CD4-positive, alpha-beta memory T cell (primary cell): ENCODE results near the gene CTPS2. TPM values are rescaled to one million over a fixed set of nuclear protein-coding genes. Genes with fewer than 3 reads are reported as not detected.
"Not testable (repeated sequence)": the region's sequence is repeated elsewhere in the genome, so short reads cannot be mapped to it uniquely, and the experiment has no call there.

Experiments used
- CTCF ChIA-PET: fragments of 350-600 bp; sonication (Branson Sonifier 250); formaldehyde crosslinking; loops from one replicate; lab custom pipeline; 2021; ENCODE audit warnings: inconsistent platforms; ENCODE audit not compliant: partially characterized antibody; lab: Charles Lee
- POLR2A ChIA-PET: fragments of 350-600 bp; sonication (Branson Sonifier 250); formaldehyde crosslinking; loops from one replicate; lab custom pipeline; 2021; ENCODE audit not compliant: partially characterized antibody; lab: Charles Lee
- DNase-seq, 5 donors: peaks; one replicate each; pipeline versions ENCODE4 v3.0.0 to v3.0.0-alpha.2; 2020 to 2022; ENCODE audit warnings: mixed read lengths in 1 of 5
- H3K27ac ChIP-seq: one replicate; pipeline ENCODE4 v1.7.0; 2013; ENCODE audit warnings: low read depth, low read length
- H3K27me3 ChIP-seq: 2 replicates; pipeline ENCODE4 v1.7.0; 2013; ENCODE audit warnings: mild to moderate bottlenecking, low read length, moderate library complexity; ENCODE audit not compliant: insufficient read depth
- H3K36me3 ChIP-seq: 2 replicates; pipeline ENCODE4 v1.7.0; 2013; ENCODE audit warnings: mild to moderate bottlenecking, low read length, moderate library complexity; ENCODE audit not compliant: insufficient read depth
- H3K4me1 ChIP-seq: 2 replicates; pipeline ENCODE4 v1.7.0; 2013; ENCODE audit warnings: mild to moderate bottlenecking, low read length, moderate library complexity; ENCODE audit not compliant: insufficient read depth
- H3K4me3 ChIP-seq, 2 donors: one replicate each; pipeline ENCODE4 v1.7.0; 2013; ENCODE audit warnings: low read length in 2 of 2, mild to moderate bottlenecking in 1 of 2
- H3K9me3 ChIP-seq, 2 donors: one replicate each; pipeline ENCODE4 v1.7.0; 2013; ENCODE audit warnings: low read length in 2 of 2, control low read depth in 1 of 2; ENCODE audit not compliant: control insufficient read depth in 1 of 2
- H3K27ac Mint-ChIP-seq, 7 donors: one replicate each; pipeline ENCODE4 v1.8.0; 2020 to 2021; ENCODE audit warnings: mixed read lengths in 7 of 7, mild to moderate bottlenecking in 6 of 7, inconsistent platforms in 3 of 7, moderate library complexity in 3 of 7
- H3K27me3 Mint-ChIP-seq, 2 donors: one replicate each; pipeline ENCODE4 v1.8.0; 2020 to 2021; ENCODE audit warnings: mixed read lengths in 2 of 2
- H3K36me3 Mint-ChIP-seq, 2 donors: one replicate each; pipeline ENCODE4 v1.8.0; 2020 to 2021; ENCODE audit warnings: mixed read lengths in 2 of 2, inconsistent platforms in 1 of 2, mild to moderate bottlenecking in 1 of 2
- H3K4me1 Mint-ChIP-seq, 4 donors: one replicate each; pipeline ENCODE4 v1.8.0; 2020 to 2021; ENCODE audit warnings: mixed read lengths in 4 of 4, mild to moderate bottlenecking in 1 of 4
- H3K4me3 Mint-ChIP-seq, 8 donors: one replicate each; pipeline ENCODE4 v1.8.0; 2020 to 2021; ENCODE audit warnings: mixed read lengths in 8 of 8, mild to moderate bottlenecking in 7 of 8, moderate library complexity in 6 of 8, inconsistent platforms in 3 of 8
- H3K9me3 Mint-ChIP-seq, 8 donors: one replicate each; pipeline ENCODE4 v1.8.0; 2020 to 2021; ENCODE audit warnings: mixed read lengths in 8 of 8, mild to moderate bottlenecking in 5 of 8, inconsistent platforms in 3 of 8, moderate library complexity in 1 of 8
- intact Hi-C: fragments of 100-400 bp; cut with micrococcal nuclease; formaldehyde crosslinking; loops from one replicate; pipeline ENCODE4 v1.15.1; 2023
- polyA plus RNA-seq, 2 donors: library from polyadenylated mRNA; unstranded; fragments of 300-500 nt; fragmentation: Illumina TruSeq; gene quantifications; one replicate each; pipeline ENCODE4 v1.2.3, GENCODE V29; 2021
- total RNA-seq, 2 experiments: library from RNA; stranded (reverse); gene quantifications; one replicate each; pipeline ENCODE4 v1.2.3, GENCODE V29; 2021

Gene CTPS2
- total and polyA plus RNA-seq, 4 experiments from 2014 or later, result 3.8 to 7.2 (median 5.5) TPM

DNA sequence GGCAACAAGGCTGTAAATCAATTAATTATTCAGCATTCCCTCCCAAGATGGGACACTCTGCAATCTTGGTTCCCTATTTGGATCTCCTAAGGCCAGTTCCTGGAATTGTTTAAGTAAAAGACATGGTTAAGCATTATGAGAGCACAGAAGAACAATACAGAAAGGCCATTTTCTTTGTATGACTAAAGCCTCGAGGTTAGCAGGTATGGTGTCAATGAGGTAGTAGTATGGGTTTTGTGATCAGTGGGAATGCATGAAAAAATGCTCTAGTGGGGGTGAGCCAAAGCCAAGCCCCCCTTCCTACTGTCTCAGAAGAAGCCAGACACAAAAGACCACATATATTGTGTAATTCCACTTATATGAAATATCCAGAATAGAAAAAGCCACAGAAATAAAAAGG is 124.2 kb downstream of the CTPS2 start:
- Mint-ChIP-seq H3K36me3 (peaks cover 0 to 11% of the 10 kb centered on the region in 2 donors), H3K27ac (no peak overlapping the region), H3K4me1 (peaks cover 0 to 10% (median 2%) of the 10 kb centered on the region in 4 donors), H3K9me3 (peaks cover 0 to 5% (median 2%) of the 10 kb centered on the region in 8 donors), H3K27me3 (no peaks in the 10 kb centered on the region), H3K4me3 (no peak overlapping the region)
- Histone ChIP-seq H3K36me3 (no peaks in the 10 kb centered on the region), H3K9me3 (no peaks in the 10 kb centered on the region), H3K4me1 (no peaks in the 10 kb centered on the region), H3K4me3 (no peak overlapping the region), H3K27ac (no peak overlapping the region), H3K27me3 (no peaks in the 10 kb centered on the region)
- DNase-seq, result no peak
- CTCF ChIA-PET, result no interaction called here
- POLR2A ChIA-PET, result no interaction called here
- intact Hi-C loops, result no loop called here

DNA sequence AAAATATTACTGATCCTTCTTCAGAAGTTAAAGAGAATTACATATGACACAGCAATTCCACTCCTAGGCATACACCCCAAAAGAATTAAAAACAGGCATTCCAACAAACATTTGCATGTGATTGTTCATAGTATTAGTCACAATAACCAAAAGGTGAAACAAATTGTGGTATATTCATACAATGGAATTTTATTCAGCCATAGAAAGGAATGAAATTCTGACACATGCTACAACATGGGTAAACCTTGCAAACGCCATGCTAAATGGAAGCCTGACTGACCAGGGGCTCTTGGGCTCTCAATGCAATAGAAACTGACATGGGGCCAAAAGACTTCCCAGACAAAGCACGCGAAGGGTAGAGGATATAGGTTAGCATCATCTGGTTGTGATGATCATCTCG is 124.6 kb downstream of the CTPS2 start:
- Mint-ChIP-seq H3K4me1 (peaks cover 0 to 7% (median 1%) of the 10 kb centered on the region in 4 donors), H3K27me3 (no peaks in the 10 kb centered on the region), H3K4me3 (no peak overlapping the region), H3K9me3 (peaks cover 0 to 9% (median 4%) of the 10 kb centered on the region in 8 donors), H3K27ac (no peak overlapping the region), H3K36me3 (peaks cover 0 to 11% of the 10 kb centered on the region in 2 donors)
- Histone ChIP-seq H3K27me3 (no peaks in the 10 kb centered on the region), H3K36me3 (no peaks in the 10 kb centered on the region), H3K9me3 (no peaks in the 10 kb centered on the region), H3K4me3 (no peak overlapping the region), H3K27ac (no peak overlapping the region), H3K4me1 (no peaks in the 10 kb centered on the region)
- ChIA-PET POLR2A (no interaction called here), CTCF (no interaction called here)
- DNase-seq, result no peak
- intact Hi-C loops, result no loop called here

DNA sequence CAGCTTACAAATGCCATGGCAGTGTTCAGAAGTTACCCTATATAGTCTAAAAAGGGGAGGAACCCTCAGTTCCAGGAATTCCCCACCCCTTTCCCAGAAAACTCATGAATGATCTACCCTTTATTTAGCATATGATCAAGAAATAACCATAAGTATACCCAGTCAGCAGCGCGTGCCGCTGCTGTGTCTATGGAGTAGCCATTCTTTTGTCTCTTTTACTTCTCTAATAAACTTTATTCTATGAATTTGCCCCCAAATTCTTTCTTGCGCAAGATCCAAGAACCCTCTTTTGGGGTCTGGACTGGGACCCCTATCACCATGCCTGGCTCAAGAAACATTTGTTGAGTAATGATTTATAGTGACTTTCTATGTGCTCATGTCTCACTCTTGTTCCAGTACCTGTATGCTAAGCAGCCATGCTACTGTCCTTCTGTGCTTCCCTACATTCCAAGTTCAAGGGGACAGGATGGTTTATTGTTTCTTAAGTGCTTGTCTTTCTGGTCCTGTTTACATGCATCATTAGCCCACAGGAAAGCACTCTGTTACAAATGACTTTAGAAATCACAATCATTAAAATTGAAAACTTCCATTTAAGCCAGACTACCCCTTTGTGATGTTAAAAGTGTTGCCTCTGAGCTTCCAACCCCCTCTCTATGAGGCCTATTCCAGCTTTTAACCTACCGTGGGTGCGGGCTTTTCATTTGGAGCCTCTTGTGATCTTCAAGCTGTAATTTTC is 125.9 kb downstream of the CTPS2 start:
- no peak overlapping the region for H3K27ac ChIP-seq
- no peak overlapping the region for H3K4me3 ChIP-seq
- Mint-ChIP-seq H3K27me3 (no peaks in the 10 kb centered on the region), H3K27ac (no peak overlapping the region), H3K4me1 (no peaks in the 10 kb centered on the region), H3K4me3 (no peak overlapping the region), H3K36me3 (peaks cover 0 to 8% of the 10 kb centered on the region in 2 donors), H3K9me3 (peaks cover 0 to 17% (median 6%) of the 10 kb centered on the region in 8 donors)
- DNase-seq, result no peak
- intact Hi-C loops, result no loop called here
- H3K27me3 ChIP-seq, result no peaks in the 10 kb centered on the region
- ChIA-PET CTCF (no interaction called here), POLR2A (no interaction called here)
- no peaks in the 10 kb centered on the region for H3K4me1 ChIP-seq
- no peaks in the 10 kb centered on the region for H3K9me3 ChIP-seq
- H3K36me3 ChIP-seq, result no peaks in the 10 kb centered on the region

DNA sequence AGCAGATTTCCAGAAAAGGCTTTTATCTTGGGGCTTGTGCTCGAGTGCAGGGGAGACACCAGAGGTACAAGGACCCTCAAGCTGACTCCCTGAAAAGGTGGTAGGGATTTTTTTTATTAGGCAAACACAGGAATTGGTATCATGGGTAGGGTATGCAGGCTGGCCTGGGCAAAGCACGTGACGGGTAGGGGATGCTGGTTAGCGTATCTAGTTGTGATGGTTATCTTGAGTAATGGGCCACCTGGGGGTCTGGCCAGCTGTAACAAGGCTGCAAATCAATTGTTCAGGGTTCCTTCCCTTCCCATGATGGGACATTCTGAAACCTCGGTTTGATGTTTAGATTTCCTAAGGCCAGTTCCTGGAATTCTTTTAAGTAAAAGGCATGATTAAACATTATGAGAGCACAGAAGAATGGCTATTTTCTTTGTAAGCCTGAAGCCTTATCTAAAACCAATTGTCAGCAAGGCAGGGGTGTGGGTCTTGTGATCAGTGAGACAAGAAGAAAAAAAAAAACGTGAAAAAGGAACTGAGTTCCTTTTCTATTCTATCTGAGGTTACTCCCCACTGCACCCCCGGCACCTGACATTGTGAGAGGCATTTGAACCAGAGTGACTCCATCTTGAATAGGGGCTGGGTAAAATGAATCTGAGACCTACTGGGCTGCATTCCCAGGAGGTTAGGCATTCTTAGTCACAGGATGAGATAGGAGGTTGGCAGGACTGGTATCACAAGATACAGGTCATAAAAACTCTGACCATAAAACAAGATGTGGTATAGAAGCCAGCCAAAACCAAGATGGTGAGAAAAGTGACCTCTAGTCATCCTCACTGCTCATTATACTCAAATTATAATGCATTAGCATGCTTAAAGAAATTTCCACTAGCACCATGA is 126.7 kb downstream of the CTPS2 start:
- no peak for DNase-seq
- no peaks in the 10 kb centered on the region for H3K27me3 ChIP-seq
- ChIA-PET CTCF (no interaction called here), POLR2A (interaction anchor here (0.9 kb wide), 1 partner anchor 8 kb away, joined by 3 read pairs; no protein-coding TSS in a partner anchor)
- no peak overlapping the region for H3K27ac ChIP-seq
- H3K27me3 Mint-ChIP-seq, result no peaks in the 10 kb centered on the region
- no peak overlapping the region for H3K27ac Mint-ChIP-seq
- H3K4me1 ChIP-seq, result no peaks in the 10 kb centered on the region
- H3K36me3 Mint-ChIP-seq, result peaks cover 0 to 5% of the 10 kb centered on the region in 2 donors
- H3K4me3 ChIP-seq, result no peak overlapping the region
- H3K4me3 Mint-ChIP-seq, result no peak overlapping the region
- H3K36me3 ChIP-seq, result no peaks in the 10 kb centered on the region
- no peaks in the 10 kb centered on the region for H3K4me1 Mint-ChIP-seq
- intact Hi-C loops, result no loop called here
- H3K9me3 ChIP-seq, result no peaks in the 10 kb centered on the region
- peaks cover 0 to 22% (median 8%) of the 10 kb centered on the region in 8 donors for H3K9me3 Mint-ChIP-seq

DNA sequence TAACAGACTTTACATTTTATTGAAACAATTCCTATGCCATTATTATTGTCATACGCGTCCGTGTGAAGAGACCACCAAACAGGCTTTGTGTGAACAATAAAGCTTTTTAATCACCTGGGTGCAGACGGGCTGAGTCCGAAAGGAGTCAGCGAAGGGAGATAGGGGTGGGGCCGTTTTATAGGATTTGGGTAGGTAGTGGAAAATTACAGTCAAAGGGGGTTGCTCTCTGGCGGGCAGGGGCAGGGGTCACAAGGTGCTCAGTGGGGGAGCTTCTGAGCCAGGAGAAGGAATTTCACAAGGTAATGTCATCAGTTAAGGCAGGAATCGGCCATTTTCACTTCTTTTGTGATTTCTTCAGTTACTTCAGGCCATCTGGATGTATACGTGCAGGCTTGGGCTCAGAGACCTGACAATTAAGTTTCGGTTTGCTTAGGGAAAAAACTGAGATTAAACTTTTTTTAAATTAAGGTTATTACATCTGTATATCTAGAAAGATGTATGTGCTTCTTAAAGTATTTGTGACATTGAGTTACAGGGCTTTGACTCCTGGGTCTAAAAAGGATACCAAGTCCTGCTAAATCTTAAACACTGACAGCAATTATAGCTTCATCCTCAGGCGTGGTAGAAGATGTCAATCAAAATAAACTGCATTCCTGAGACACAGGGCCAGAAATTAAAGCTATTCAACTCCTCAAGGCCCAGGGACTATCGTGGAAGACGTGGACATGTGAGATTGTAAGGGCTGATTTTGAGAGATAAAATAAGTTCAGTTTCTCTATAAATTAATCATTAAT is 132.3 kb downstream of the CTPS2 start:
- intact Hi-C loops, H3K9me3 ChIP-seq, H3K4me3 ChIP-seq, H3K4me1 ChIP-seq, DNase-seq, CTCF ChIA-PET, H3K36me3 Mint-ChIP-seq, H3K36me3 ChIP-seq, H3K27me3 ChIP-seq, H3K27ac Mint-ChIP-seq, H3K27ac ChIP-seq, POLR2A ChIA-PET, H3K27me3 Mint-ChIP-seq, H3K4me3 Mint-ChIP-seq, H3K4me1 Mint-ChIP-seq: not testable (repeated sequence)
- peaks cover 0 to 25% (median 11%) of the 10 kb centered on the region in 8 donors for H3K9me3 Mint-ChIP-seq

DNA sequence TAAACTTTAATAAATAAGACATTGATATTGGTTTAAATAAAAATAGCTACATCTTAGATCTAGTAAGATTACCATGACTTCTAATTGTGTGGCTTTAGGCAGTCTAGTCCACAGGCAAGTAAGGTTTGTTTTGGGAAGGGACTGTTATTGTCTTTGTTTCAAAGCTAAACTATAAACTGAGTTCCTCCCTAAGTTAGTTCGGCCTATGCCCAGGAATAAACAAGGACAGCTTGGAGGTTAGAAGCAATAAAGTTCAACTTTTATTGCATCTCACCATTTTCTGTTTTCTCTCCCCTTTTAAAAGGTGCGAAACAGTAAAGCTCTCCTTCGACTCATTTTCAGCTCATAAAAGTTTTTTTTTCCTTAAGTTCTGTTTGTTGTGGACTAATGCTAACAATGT is 133.0 kb downstream of the CTPS2 start:
- POLR2A ChIA-PET, result no interaction called here
- H3K27me3 ChIP-seq, result no peaks in the 10 kb centered on the region
- CTCF ChIA-PET, result interaction anchor here (0.7 kb wide), 1 partner anchor 94 kb away, joined by 3 read pairs; no protein-coding TSS in a partner anchor
- no peaks in the 10 kb centered on the region for H3K36me3 ChIP-seq
- DNase-seq, result no peak
- Mint-ChIP-seq H3K36me3 (no peaks in the 10 kb centered on the region), H3K27me3 (no peaks in the 10 kb centered on the region), H3K9me3 (peaks cover 0 to 25% (median 11%) of the 10 kb centered on the region in 8 donors), H3K4me3 (no peak overlapping the region), H3K4me1 (no peaks in the 10 kb centered on the region), H3K27ac (no peak overlapping the region)
- no peak overlapping the region for H3K27ac ChIP-seq
- no peak overlapping the region for H3K4me3 ChIP-seq
- H3K4me1 ChIP-seq, result no peaks in the 10 kb centered on the region
- H3K9me3 ChIP-seq, result no peaks in the 10 kb centered on the region
- intact Hi-C loops, result no loop called here

DNA sequence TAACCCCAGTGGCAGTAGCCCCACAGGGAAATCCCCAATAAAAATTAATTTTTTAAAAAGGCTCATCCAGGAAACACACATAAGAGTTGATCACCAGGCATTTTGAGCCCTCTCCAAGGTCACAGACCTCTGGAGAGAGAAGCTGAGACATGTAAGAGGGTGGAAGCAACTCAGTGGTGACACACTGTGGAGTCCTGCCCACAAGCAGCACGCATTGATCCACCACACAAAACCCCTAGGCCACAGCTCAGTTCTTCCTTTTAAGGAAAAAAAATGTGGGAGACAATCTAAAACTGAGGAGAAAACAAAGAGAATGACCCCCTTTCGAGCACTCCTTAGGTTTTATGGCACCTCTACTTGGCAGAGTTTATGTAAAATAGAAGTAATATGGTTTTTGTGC is 134.3 kb downstream of the CTPS2 start:
- intact Hi-C loops, result no loop called here
- Mint-ChIP-seq H3K27me3 (no peaks in the 10 kb centered on the region), H3K4me1 (no peaks in the 10 kb centered on the region), H3K36me3 (no peaks in the 10 kb centered on the region), H3K4me3 (no peak overlapping the region), H3K9me3 (peaks cover 0 to 21% (median 7%) of the 10 kb centered on the region in 8 donors), H3K27ac (no peak overlapping the region)
- Histone ChIP-seq H3K9me3 (no peaks in the 10 kb centered on the region), H3K27ac (no peak overlapping the region), H3K27me3 (no peaks in the 10 kb centered on the region), H3K4me1 (no peaks in the 10 kb centered on the region), H3K36me3 (no peaks in the 10 kb centered on the region), H3K4me3 (no peak overlapping the region)
- ChIA-PET CTCF (no interaction called here), POLR2A (no interaction called here)
- DNase-seq, result no peak
